CD14-positive monocyte (primary cell): ENCODE results near the gene ABCB8. TPM values are rescaled to one million over a fixed set of nuclear protein-coding genes. Genes with fewer than 3 reads are reported as not detected.
"Not testable (repeated sequence)": the region's sequence is repeated elsewhere in the genome, so short reads cannot be mapped to it uniquely, and the experiment has no call there.

Experiments used
- DNase-seq, 3 donors: peaks; one replicate each; pipeline ENCODE4 v3.0.0-alpha.2; 2011 to 2022
- H2AFZ ChIP-seq: 2 replicates; pipeline ENCODE4 v1.6.0; 2012; ENCODE audit warnings: mild to moderate bottlenecking, low read depth, low read length, inconsistent platforms; ENCODE audit not compliant: insufficient read depth, poor library complexity, severe bottlenecking
- H3K27ac ChIP-seq, 2 donors: 1 replicate in 1 of 2; 2 replicates in 1 of 2; pipeline ENCODE4 v1.5.1; 2012 to 2013; ENCODE audit warnings: low read length in 2 of 2, control low read depth in 1 of 2, inconsistent platforms in 1 of 2, low read depth in 1 of 2, mild to moderate bottlenecking in 1 of 2
- H3K27me3 ChIP-seq, 2 donors: one replicate each; pipeline versions ENCODE4 v1.6.0 to v1.6.1; 2011 to 2013; ENCODE audit warnings: low read length in 2 of 2; ENCODE audit not compliant: control insufficient read depth in 2 of 2, insufficient read depth in 2 of 2
- H3K36me3 ChIP-seq, 2 donors: replicated peaks in 1 of 2; 1 replicate in 1 of 2; 2 replicates in 1 of 2; pipeline versions ENCODE4 v1.5.1 to v1.6.1; 2012 to 2013; ENCODE audit warnings: low read length in 2 of 2, control low read depth in 1 of 2, inconsistent platforms in 1 of 2, mild to moderate bottlenecking in 1 of 2; ENCODE audit not compliant: insufficient read depth in 2 of 2, control insufficient read depth in 1 of 2
- H3K4me1 ChIP-seq, 2 donors: 1 replicate in 1 of 2; 2 replicates in 1 of 2; pipeline versions ENCODE4 v1.5.1 to v1.6.1; 2012 to 2013; ENCODE audit warnings: low read length in 2 of 2, control low read depth in 1 of 2, inconsistent platforms in 1 of 2, mild to moderate bottlenecking in 1 of 2, moderate library complexity in 1 of 2; ENCODE audit not compliant: insufficient read depth in 2 of 2, control insufficient read depth in 1 of 2
- H3K4me2 ChIP-seq: replicated peaks from 2 replicates; pipeline ENCODE3; 2012; ENCODE audit warnings: low read length, moderate library complexity, mild to moderate bottlenecking; ENCODE audit not compliant: poor library complexity, severe bottlenecking; ENCODE audit errors: extremely low read depth
- H3K4me3 ChIP-seq, 3 experiments: fragments of 200-600 bp in 1 of 3; sonication (generic) in 1 of 3; replicated peaks in 1 of 3; 1 replicate in 2 of 3; 2 replicates in 1 of 3; pipeline ENCODE4 v1.5.1; 2011 to 2013; ENCODE audit warnings: low read length in 3 of 3, mild to moderate bottlenecking in 3 of 3, control low read depth in 2 of 3, low read depth in 2 of 3, inconsistent platforms in 1 of 3, moderate library complexity in 1 of 3
- H3K79me2 ChIP-seq: 2 replicates; pipeline ENCODE4 v1.6.0; 2012; ENCODE audit warnings: mild to moderate bottlenecking, control low read depth, inconsistent platforms, low read length, moderate library complexity; ENCODE audit not compliant: insufficient read depth
- H3K9ac ChIP-seq: 2 replicates; pipeline ENCODE4 v1.6.0; 2017; ENCODE audit warnings: low read length, mild to moderate bottlenecking; ENCODE audit not compliant: insufficient read depth, poor library complexity, severe bottlenecking
- H3K9me3 ChIP-seq, 2 donors: replicated peaks in 1 of 2; 1 replicate in 1 of 2; 2 replicates in 1 of 2; pipeline versions ENCODE4 v1.5.1 to v1.6.1; 2012 to 2013; ENCODE audit warnings: low read length in 2 of 2, control low read depth in 1 of 2; ENCODE audit not compliant: control insufficient read depth in 1 of 2, insufficient read depth in 1 of 2
- H4K20me1 ChIP-seq: 2 replicates; pipeline ENCODE4 v1.6.0; 2012; ENCODE audit warnings: mild to moderate bottlenecking, low read length, control low read depth, moderate library complexity; ENCODE audit not compliant: insufficient read depth
- H3K27ac Mint-ChIP-seq, 7 donors: one replicate each; pipeline ENCODE4 v1.8.0; 2020; ENCODE audit warnings: mild to moderate bottlenecking in 7 of 7, mixed read lengths in 7 of 7, moderate library complexity in 6 of 7, inconsistent platforms in 2 of 7
- H3K27me3 Mint-ChIP-seq, 3 donors: one replicate each; pipeline ENCODE4 v1.8.0; 2021 to 2022; ENCODE audit warnings: low read depth in 3 of 3, mild to moderate bottlenecking in 3 of 3, mixed read lengths in 3 of 3, moderate library complexity in 3 of 3, inconsistent platforms in 1 of 3
- H3K36me3 Mint-ChIP-seq, 2 donors: one replicate each; pipeline ENCODE4 v1.8.0; 2020; ENCODE audit warnings: mixed read lengths in 2 of 2, inconsistent platforms in 1 of 2, mild to moderate bottlenecking in 1 of 2
- H3K4me1 Mint-ChIP-seq: one replicate; pipeline ENCODE4 v1.8.0; 2020; ENCODE audit warnings: mild to moderate bottlenecking, mixed read lengths
- H3K4me3 Mint-ChIP-seq, 2 donors: one replicate each; pipeline ENCODE4 v1.8.0; 2020; ENCODE audit warnings: mild to moderate bottlenecking in 2 of 2, mixed read lengths in 2 of 2, moderate library complexity in 1 of 2
- H3K9me3 Mint-ChIP-seq, 7 donors: one replicate each; pipeline ENCODE4 v1.8.0; 2020 to 2022; ENCODE audit warnings: mixed read lengths in 7 of 7, mild to moderate bottlenecking in 6 of 7, moderate library complexity in 6 of 7, inconsistent platforms in 2 of 7
- WGBS: methylation state at CpG from one replicate; pipeline ENCODE4 v1.1.5; 2013; ENCODE audit warnings: missing lambda C conversion rate; ENCODE audit not compliant: insufficient coverage; 5-methylcytosine and 5-hydroxymethylcytosine counted together
- intact Hi-C, 2 donors: fragments of 100-400 bp; cut with micrococcal nuclease; formaldehyde crosslinking; loops; one replicate each; pipeline versions ENCODE4 v1.15.0 to v1.15.1; 2023
- polyA plus RNA-seq, 3 donors: library from polyadenylated mRNA; depleted of rRNA in 1 of 3; unstranded in 2 of 3; stranded (reverse) in 1 of 3; fragments of 300-500 nt in 2 of 3; fragments of >200 nt in 1 of 3; fragmentation: Illumina TruSeq in 2 of 3; gene quantifications; 1 replicate in 2 of 3; 2 replicates in 1 of 3; pipeline ENCODE4 v1.2.3, GENCODE V29; 2012 to 2021
- TF ChIP-seq, protein P1 (sequence below): fragments of 200-600 bp; IDR thresholded peaks from one replicate; pipeline ENCODE4 v1.8.0; 2022; ENCODE audit warnings: antibody characterized with exemption, mild to moderate bottlenecking

The ABCB8 gene
- polyA plus RNA-seq, 3 donors: 9.3 to 19.9 (median 9.5) TPM

GRCh38 chr7:151040616-151041375 lies 12.5 kb downstream of the ABCB8 start:
- 96% methylated on average over 26 of the region's 30 CpGs for WGBS
- H2AFZ ChIP-seq: no peak overlapping the region
- H3K9me3 Mint-ChIP-seq: peaks cover 0 to 2% (median 0%) of the 10 kb centered on the region in 7 donors

GRCh38 chr7:151043449-151043848 lies 15.2 kb downstream of the ABCB8 start:
- H3K4me3 Mint-ChIP-seq, H4K20me1 ChIP-seq, H3K27me3 Mint-ChIP-seq, H3K27me3 ChIP-seq, H3K9ac ChIP-seq, DNase-seq, H3K27ac ChIP-seq, H3K9me3 ChIP-seq, H3K27ac Mint-ChIP-seq, H3K4me2 ChIP-seq, intact Hi-C loops, H2AFZ ChIP-seq, H3K36me3 ChIP-seq, H3K79me2 ChIP-seq, H3K9me3 Mint-ChIP-seq, H3K4me3 ChIP-seq: not testable (repeated sequence)
- Mint-ChIP-seq H3K4me1 (peaks cover 17% of the 10 kb centered on the region), H3K36me3 (peaks cover 10 to 25% of the 10 kb centered on the region in 2 donors)
- WGBS: 87% methylated on average over 10 of the region's 10 CpGs
- H3K4me1 ChIP-seq: peaks cover 10 to 15% of the 10 kb centered on the region in 2 donors

More at GRCh38 chr7:151040616-151041375, 12.5 kb downstream of the ABCB8 start:
- Histone ChIP-seq H3K27ac (no peak overlapping the region), H3K4me2 (no peak overlapping the region), H3K4me3 (no peak overlapping the region), H3K79me2 (no peaks in the 10 kb centered on the region), H3K9me3 (no peaks in the 10 kb centered on the region), H3K36me3 (peaks cover 13 to 18% of the 10 kb centered on the region in 2 donors), H4K20me1 (no peaks in the 10 kb centered on the region), H3K4me1 (peaks cover 10 to 15% of the 10 kb centered on the region in 2 donors), H3K9ac (no peak overlapping the region), H3K27me3 (no peaks in the 10 kb centered on the region)
- Mint-ChIP-seq H3K27me3 (peaks cover 0 to 6% (median 0%) of the 10 kb centered on the region in 3 donors), H3K4me1 (peaks cover 17% of the 10 kb centered on the region), H3K27ac (peak overlapping the region in 2 of 7 donors; percentile 56 to 74), H3K4me3 (no peak overlapping the region), H3K36me3 (peaks cover 19 to 44% of the 10 kb centered on the region in 2 donors)
- no peak for DNase-seq
- TF ChIP-seq, protein P1, sequence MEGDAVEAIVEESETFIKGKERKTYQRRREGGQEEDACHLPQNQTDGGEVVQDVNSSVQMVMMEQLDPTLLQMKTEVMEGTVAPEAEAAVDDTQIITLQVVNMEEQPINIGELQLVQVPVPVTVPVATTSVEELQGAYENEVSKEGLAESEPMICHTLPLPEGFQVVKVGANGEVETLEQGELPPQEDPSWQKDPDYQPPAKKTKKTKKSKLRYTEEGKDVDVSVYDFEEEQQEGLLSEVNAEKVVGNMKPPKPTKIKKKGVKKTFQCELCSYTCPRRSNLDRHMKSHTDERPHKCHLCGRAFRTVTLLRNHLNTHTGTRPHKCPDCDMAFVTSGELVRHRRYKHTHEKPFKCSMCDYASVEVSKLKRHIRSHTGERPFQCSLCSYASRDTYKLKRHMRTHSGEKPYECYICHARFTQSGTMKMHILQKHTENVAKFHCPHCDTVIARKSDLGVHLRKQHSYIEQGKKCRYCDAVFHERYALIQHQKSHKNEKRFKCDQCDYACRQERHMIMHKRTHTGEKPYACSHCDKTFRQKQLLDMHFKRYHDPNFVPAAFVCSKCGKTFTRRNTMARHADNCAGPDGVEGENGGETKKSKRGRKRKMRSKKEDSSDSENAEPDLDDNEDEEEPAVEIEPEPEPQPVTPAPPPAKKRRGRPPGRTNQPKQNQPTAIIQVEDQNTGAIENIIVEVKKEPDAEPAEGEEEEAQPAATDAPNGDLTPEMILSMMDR: no peak
- intact Hi-C loops: no loop called here
